H1 (cell line): ENCODE results near the gene ZNF304. TPM values are rescaled to one million over a fixed set of nuclear protein-coding genes. Genes with fewer than 3 reads are reported as not detected.

Source experiments
- BCL11A ChIP-seq, 2 experiments: IDR thresholded peaks; one replicate each; pipeline ENCODE4 v1.6.1; 2011; ENCODE audit warnings: low read depth in 2 of 2, low read length in 2 of 2, mild to moderate bottlenecking in 2 of 2
- CBX8 ChIP-seq: fragments of 300-800, 300-1000 bp; sonication (generic); IDR thresholded peaks from 2 replicates; pipeline ENCODE4 v1.7.1; 2016; ENCODE audit warnings: low read depth, low read length, borderline replicate concordance
- CREB1 ChIP-seq: IDR thresholded peaks from 2 replicates; pipeline ENCODE4 v1.6.1; 2012; ENCODE audit warnings: inconsistent platforms
- EGR1 ChIP-seq: IDR thresholded peaks from 2 replicates; pipeline ENCODE4 v1.6.1; 2011; ENCODE audit warnings: low read depth, low read length, borderline replicate concordance
- EP300 ChIP-seq, 2 experiments: IDR thresholded peaks; 1 replicate in 1 of 2; 2 replicates in 1 of 2; pipeline ENCODE4 v1.6.1; 2011 to 2012; ENCODE audit warnings: low read depth in 2 of 2, low read length in 2 of 2, mild to moderate bottlenecking in 2 of 2, borderline replicate concordance in 1 of 2, inconsistent platforms in 1 of 2, moderate library complexity in 1 of 2
- FOSL1 ChIP-seq: IDR thresholded peaks from 2 replicates; pipeline ENCODE4 v1.6.1; 2011; ENCODE audit warnings: mild to moderate bottlenecking, low read depth, low read length, moderate library complexity; ENCODE audit not compliant: insufficient read depth
- GTF2F1 ChIP-seq: IDR thresholded peaks from 2 replicates; pipeline ENCODE4 v1.6.1; 2012; ENCODE audit warnings: low read depth, low read length, improper control_type of control experiment, borderline replicate concordance
- HDAC2 ChIP-seq, 2 experiments: fragments of 300-600 bp in 1 of 2; sonication (generic) in 1 of 2; IDR thresholded peaks; 2 replicates each; pipeline ENCODE4 v1.6.1; 2011 to 2012; ENCODE audit warnings: low read depth in 2 of 2, low read length in 2 of 2, mild to moderate bottlenecking in 2 of 2, moderate library complexity in 2 of 2, borderline replicate concordance in 1 of 2, inconsistent platforms in 1 of 2
- HDAC6 ChIP-seq: IDR thresholded peaks from one replicate; pipeline ENCODE4 v1.7.1; 2012; ENCODE audit warnings: low read depth, mild to moderate bottlenecking, inconsistent platforms, low read length, moderate library complexity
- KDM5A ChIP-seq: fragments of 200-600 bp; IDR thresholded peaks from 2 replicates; pipeline ENCODE4 v1.7.1; 2012; ENCODE audit warnings: mild to moderate bottlenecking, low read length, inconsistent platforms, mixed read lengths
- PHF8 ChIP-seq: fragments of 200-600 bp; sonication (generic); conservative IDR thresholded peaks from 2 replicates; pipeline ENCODE4 v1.7.1; 2012; ENCODE audit warnings: low read depth, mild to moderate bottlenecking, inconsistent platforms, low read length, moderate library complexity
- POLR2A ChIP-seq, 2 experiments: IDR thresholded peaks; 1 replicate in 1 of 2; 2 replicates in 1 of 2; pipeline ENCODE4 v1.6.1; 2011; ENCODE audit warnings: low read depth in 2 of 2, low read length in 2 of 2, mild to moderate bottlenecking in 2 of 2; ENCODE audit errors: control extremely low read depth in 1 of 2
- RNF2 ChIP-seq: fragments of 200-900, 300-1000 bp; sonication (generic); IDR thresholded peaks from 2 replicates; pipeline ENCODE4 v1.7.1; 2016; ENCODE audit warnings: borderline replicate concordance, low read depth, mild to moderate bottlenecking, antibody characterized with exemption, low read length; ENCODE audit not compliant: poor library complexity, severe bottlenecking; ENCODE audit errors: missing control alignments
- SIX5 ChIP-seq: IDR thresholded peaks from 2 replicates; pipeline ENCODE4 v1.6.1; 2011; ENCODE audit warnings: mild to moderate bottlenecking, low read depth, low read length
- SP1 ChIP-seq: IDR thresholded peaks from 2 replicates; pipeline ENCODE4 v1.6.1; 2011; ENCODE audit warnings: low read depth, low read length
- TCF12 ChIP-seq: IDR thresholded peaks from 2 replicates; pipeline ENCODE4 v1.6.1; 2011; ENCODE audit warnings: low read depth, mild to moderate bottlenecking, low read length
- TEAD4 ChIP-seq: IDR thresholded peaks from 2 replicates; pipeline ENCODE4 v1.6.1; 2012; ENCODE audit warnings: low read depth, low read length, inconsistent platforms, mixed read lengths
- polyA plus RNA-seq, 7 experiments: library from polyadenylated mRNA; depleted of rRNA in 3 of 7; stranded (reverse) in 5 of 7; unstranded in 2 of 7; fragments of >200 nt in 5 of 7; fragments of 200-250 nt in 2 of 7; gene quantifications; 1 replicate in 5 of 7; 2 replicates in 1 of 7; 4 replicates in 1 of 7; pipeline versions ENCODE4 v1.2.1 to v1.2.3, GENCODE V29; 2011 to 2013; ENCODE audit warnings: missing spikeins in 2 of 7, mixed read lengths in 2 of 7
- total RNA-seq: library from RNA; stranded (reverse); fragmentation: NEBNext Ultra II Directional; extraction: Animal tissue kit (Norgen Biotek cat#: 25700); gene quantifications from 2 replicates; pipeline ENCODE4 v1.2.1, GENCODE V29; 2021
- TF ChIP-seq, protein P1 (sequence below): IDR thresholded peaks from 2 replicates; pipeline ENCODE4 v1.6.1; 2011; ENCODE audit warnings: low read length, improper control_type of control experiment
- TF ChIP-seq, protein P2 (sequence below): IDR thresholded peaks from 2 replicates; pipeline ENCODE4 v1.6.1; 2011; ENCODE audit warnings: low read depth, mild to moderate bottlenecking, low read length; ENCODE audit not compliant: insufficient read depth
- TF ChIP-seq, protein P3 (sequence below): IDR thresholded peaks from 2 replicates; pipeline ENCODE4 v1.6.1; 2012; ENCODE audit warnings: low read length, inconsistent platforms

The ZNF304 gene
- total and polyA plus RNA-seq, 2 of the 8 experiments (the other 6 are each of a cell fraction or from before 2014, with no cell fraction given) = 4.3 to 10.5 TPM

DNA sequence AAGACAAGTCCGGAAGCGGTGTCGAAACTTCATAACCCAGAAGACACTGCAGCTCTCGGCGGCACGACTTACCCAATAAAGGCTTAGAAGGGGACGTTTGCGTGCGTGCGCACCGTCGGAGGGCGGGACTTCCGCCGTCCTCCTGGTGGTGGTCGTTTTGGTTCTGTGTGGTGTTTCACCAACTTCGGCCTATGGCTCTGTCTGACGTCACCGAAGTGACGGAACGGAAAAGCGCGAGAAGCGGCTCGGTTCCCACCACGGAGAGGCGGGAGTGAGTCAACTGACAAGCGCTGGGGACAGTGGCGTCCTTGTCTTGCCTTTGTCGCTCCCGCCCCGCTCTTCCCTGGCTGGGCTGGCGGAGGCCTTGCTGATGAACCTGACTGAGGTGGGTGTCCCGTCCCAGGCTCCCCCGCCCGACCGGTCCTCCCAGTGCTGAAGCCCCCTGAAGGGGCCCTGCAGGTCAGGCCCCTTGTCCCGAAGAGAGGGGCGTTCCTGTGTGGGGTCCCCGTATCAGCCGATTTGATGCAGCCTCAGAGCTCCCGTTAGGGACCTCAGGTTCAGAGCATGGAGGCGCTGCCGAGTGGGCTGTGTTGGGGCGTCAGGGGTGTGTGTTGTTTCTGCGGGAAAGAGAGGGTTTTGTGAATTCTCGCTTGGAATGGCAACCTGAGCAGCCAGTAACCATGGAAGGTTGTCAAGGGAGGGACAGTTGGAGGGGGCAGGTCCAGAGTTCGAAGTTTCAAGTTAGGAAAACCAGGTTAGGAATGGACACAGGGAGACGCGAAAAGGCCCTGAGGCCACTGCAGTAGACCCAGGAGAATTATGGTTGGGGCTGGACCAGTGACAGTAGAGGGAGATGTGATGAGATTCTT is 38.9 kb downstream of the ZNF304 start, which contains the start of gene ZNF548 (continued):
- TF ChIP-seq, protein P1, sequence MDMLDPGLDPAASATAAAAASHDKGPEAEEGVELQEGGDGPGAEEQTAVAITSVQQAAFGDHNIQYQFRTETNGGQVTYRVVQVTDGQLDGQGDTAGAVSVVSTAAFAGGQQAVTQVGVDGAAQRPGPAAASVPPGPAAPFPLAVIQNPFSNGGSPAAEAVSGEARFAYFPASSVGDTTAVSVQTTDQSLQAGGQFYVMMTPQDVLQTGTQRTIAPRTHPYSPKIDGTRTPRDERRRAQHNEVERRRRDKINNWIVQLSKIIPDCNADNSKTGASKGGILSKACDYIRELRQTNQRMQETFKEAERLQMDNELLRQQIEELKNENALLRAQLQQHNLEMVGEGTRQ = no peak
- TF ChIP-seq TCF12 (no peak), BCL11A (IDR thresholded peaks at IDR 0.05; ENCODE audit: low read depth in 2 of 2, low read length in 2 of 2) (no peak), POLR2A (IDR thresholded peaks at IDR 0.05; ENCODE audit: control extremely low read depth in 1 of 2, low read depth in 2 of 2, low read length in 2 of 2) (peak in 1 of 2 experiments; percentile 71; a peak in 1 of 3 replicates), HDAC6 (no peak), HDAC2 (IDR thresholded peaks at IDR 0.05; ENCODE audit: borderline replicate concordance in 1 of 2, low read depth in 2 of 2, low read length in 2 of 2) (peak in 1 of 2 experiments; percentile 64; a peak in 1 of 4 replicates), FOSL1 (no peak), CBX8 (no peak), SIX5 (peak; percentile 68; the same call in 1 of the 2 replicates), TEAD4 (no peak), EP300 (IDR thresholded peaks at IDR 0.05; ENCODE audit: borderline replicate concordance in 1 of 2, low read depth in 2 of 2, low read length in 2 of 2) (peak in 1 of 2 experiments; percentile 60; a peak in 1 of 3 replicates), PHF8 (peak; percentile 62), EGR1 (no peak), SP1 (peak; percentile 69), CREB1 (peak; percentile 98), RNF2 (no peak), KDM5A (no peak), GTF2F1 (no peak)
- TF ChIP-seq, protein P2, sequence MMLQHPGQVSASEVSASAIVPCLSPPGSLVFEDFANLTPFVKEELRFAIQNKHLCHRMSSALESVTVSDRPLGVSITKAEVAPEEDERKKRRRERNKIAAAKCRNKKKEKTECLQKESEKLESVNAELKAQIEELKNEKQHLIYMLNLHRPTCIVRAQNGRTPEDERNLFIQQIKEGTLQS = no peak
- TF ChIP-seq, protein P3, sequence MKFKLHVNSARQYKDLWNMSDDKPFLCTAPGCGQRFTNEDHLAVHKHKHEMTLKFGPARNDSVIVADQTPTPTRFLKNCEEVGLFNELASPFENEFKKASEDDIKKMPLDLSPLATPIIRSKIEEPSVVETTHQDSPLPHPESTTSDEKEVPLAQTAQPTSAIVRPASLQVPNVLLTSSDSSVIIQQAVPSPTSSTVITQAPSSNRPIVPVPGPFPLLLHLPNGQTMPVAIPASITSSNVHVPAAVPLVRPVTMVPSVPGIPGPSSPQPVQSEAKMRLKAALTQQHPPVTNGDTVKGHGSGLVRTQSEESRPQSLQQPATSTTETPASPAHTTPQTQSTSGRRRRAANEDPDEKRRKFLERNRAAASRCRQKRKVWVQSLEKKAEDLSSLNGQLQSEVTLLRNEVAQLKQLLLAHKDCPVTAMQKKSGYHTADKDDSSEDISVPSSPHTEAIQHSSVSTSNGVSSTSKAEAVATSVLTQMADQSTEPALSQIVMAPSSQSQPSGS = peak; percentile 84; the same call in 1 of the 2 replicates
